GM19452 (cell line): ENCODE measurements around the gene SYNE4.
"Not testable (repeated sequence)": the region's sequence is repeated elsewhere in the genome, so short reads cannot be mapped to it uniquely, and the experiment has no call there.

ENCODE experiments used
- ATAC-seq: cut with Tn5 transposase; IDR thresholded peaks from one replicate; pipeline ENCODE4 v1.9.1; 2021; ENCODE audit not compliant: unreplicated experiment

The SYNE4 gene

GRCh38 chr19:36008336-36008978, at the start of gene SYNE4:
TSS of gene SYNE4 (minus strand) at chr19:36008813. CDS start at chr19:36008681, 132 bp downstream.
- ATAC-seq = no peak

GRCh38 chr19:36054733-36055686, 46.4 kb upstream of the SYNE4 start, which contains the start of gene WDR62:
TSS of gene WDR62 (plus strand) at chr19:36054897. CDS start at chr19:36054972, 75 bp downstream.
- ATAC-seq = peak; percentile 69

DNA sequence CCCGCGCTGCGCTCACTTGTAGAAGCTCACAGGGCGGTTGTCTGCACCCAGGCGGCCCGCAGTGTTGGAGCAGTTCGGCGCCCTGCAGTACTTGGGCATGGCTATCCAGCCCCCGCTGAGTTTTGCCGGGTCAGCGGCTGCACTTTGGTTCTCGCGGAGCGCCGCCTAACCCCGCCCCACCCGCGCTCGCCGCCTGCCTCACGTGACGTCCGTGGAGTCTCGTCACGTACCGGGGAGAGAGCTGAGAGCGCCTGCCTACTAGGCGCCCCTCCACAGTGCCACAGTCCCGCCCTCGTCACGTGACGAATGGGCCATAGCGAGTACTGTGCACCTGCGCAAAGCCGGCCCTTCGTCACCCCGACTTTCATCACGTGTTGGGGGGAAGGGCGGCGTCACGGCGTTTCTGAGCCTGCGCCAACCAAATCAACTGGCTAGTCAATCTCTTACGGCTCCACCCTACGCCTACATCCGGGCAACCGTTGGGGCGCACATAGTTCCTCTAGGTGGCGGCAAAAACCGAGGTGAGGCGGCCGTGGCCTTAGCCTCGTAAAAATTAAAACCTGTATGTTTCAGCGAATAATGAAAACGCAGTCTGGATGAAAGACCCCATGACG, 45.6 kb upstream of the SYNE4 start, which contains the start of gene THAP8:
Gene THAP8, minus strand, starts transcription at position 167 of the 614 bp plus-strand sequence. Its CDS starts 68 bp downstream, at position 99.
- peak; percentile 83 for ATAC-seq

DNA sequence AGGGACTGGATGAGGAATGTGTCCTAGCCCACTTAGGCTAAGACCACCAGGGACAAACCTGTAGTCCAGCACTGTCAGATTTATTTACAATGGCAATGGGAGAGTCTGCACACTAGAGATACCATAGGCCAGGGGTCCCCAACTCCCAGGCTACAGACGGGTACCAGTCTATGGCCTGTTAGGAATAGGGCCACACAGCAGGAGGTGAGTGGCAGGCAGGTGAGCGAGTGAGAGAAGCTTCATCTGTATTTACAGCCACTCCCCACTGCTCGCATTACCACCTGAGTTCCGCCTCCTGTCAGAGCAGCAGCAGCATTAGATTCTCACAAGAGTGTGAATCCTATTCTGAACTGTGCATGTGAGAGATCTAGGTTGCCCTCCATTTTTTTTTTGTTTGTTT, 43.0 kb upstream of the SYNE4 start:
- no peak for ATAC-seq

DNA sequence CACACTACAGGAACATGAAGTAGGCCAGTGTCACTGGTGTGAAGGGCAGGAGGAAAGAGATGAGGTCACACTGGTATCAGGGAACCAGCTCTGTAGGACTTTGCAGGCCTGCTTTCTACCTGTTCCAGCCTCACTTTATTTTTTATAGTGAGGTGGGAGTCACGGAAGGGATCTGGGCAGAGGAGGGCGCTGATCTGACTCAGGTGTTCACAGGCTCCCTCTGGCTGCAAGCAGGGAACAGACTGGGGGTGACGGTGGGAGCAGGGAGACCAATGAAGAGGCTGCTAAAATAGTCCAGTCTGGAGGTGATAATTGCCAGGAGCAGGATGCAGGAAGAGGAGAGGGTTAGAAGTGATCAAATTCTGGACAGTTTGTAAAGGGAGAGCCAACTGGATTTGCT, 42.6 kb upstream of the SYNE4 start:
- no peak for ATAC-seq

DNA sequence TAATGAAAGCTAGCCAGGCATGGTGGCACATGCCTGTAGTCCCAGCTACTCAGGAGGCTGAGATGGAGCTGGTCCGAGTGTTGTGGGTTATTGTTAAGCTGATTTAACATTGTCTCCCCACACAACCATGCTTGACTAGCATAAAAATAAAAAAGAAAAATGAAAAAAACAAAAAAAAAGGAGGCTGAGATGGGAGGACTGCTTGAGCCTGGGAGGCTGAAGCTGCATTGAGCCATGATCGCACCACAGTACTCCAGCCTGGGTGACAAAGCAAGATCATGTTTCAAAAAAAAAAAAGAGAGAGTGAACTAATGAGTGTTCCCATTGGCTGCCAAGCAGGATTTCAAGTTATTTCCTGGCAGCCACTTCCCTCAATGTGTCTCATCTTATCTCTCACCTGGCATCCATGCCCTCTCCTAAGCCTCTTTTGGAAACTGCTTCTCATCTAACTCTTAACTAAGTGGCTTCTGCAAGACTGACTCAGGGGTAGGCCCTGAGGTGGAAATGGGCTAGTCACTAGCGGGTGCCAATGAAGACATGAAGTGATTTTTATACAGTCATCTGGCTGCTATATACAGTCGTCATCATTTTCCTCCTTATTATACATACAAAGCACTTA, 40.6 kb upstream of the SYNE4 start:
- no peak for ATAC-seq

- ATAC-seq = no peak
These were observed 39.2 kb upstream of the SYNE4 start for GRCh38 chr19:36047835-36048234.

- ATAC-seq = no peak
These were observed 37.9 kb upstream of the SYNE4 start for GRCh38 chr19:36046443-36047050.

GRCh38 chr19:36043952-36044351, 35.3 kb upstream of the SYNE4 start:
- no peak for ATAC-seq

DNA sequence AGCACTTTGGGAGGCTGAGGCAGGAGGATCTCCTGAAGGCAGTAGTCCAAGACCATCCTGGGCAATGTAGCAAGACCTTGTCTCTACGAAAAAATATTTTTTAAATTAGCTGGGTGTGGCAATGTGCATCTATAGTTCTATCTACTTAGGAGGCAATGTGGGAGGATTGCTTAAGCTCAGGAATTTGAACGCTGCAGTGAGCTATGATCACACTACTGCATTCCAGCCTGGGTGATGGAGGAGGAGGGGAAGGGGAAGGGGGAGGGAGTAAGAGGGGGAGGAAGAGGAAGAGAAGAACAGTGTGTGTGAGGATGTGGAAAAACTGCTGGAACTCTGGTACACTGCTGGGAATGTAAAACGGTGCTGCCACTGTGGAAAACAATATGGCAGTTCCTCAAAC, 33.2 kb upstream of the SYNE4 start:
- no peak for ATAC-seq

GRCh38 chr19:36041092-36041491, 32.5 kb upstream of the SYNE4 start:
- ATAC-seq = not testable (repeated sequence)

DNA sequence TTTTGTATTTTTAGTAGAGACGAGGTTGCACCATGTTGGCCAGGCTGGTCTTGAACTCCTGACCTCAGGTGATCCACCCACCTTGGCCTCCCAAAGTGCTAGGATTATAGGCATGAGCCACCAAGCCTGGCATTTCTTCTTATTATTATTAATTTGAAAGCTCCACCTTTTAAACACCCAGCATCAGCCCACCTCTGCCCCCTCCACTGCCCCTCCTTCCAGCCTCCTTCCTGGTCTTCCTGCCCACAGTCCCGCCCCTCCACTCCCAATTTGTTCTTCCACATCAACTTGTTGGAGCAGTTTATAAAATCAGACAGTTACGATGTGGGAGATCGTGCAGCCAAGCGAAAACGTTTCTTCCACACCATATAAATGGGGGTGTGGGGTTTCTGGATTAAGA, 31.9 kb upstream of the SYNE4 start:
- no peak for ATAC-seq

DNA sequence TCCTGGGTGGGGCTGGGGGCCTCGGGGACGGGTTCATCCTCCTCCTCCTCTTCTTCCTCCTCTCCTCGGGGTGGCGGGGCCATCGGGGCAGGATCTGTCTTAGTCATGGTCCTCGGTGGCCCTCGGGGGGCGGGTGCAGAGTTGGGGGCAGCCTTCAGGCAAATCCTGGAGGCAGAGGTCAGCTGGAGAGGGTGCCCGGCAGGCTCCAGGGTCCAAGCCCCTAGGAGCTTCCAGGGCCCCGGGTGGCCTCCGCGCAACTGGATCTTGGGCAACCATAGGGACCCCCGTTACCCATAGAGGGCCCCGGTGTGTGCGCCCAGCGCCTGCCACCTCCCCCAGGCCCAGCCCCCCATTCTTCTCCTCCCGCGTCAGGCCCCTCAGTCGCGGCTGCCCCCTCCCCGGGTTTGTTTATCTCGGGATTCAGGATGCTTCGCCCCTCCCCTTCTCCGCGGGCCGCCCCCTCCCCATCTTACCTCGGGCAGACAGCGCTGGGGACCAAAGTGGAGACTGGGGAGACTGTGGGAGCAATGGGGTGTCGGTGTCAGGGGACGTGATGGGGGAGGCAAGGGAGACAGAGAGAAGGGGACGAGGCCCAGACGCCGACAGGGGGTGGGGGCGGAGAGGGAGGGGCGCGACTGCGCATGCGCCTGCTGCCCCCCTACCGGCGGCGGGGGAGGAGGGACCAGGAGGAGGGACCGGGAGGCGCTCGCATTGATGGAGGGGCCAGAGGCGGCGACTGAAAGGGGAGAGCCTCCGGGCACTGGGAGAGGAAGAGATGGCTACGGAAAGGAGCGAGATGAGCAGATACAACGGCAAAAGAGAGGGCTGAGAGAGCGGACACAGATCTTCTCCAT, 23.9 kb upstream of the SYNE4 start, which contains the start of gene CLIP3:
Gene CLIP3, minus strand, starts transcription at position 623 of the 854 bp plus-strand sequence. Its CDS starts 516 bp downstream, at position 107.
- ATAC-seq = no peak

DNA sequence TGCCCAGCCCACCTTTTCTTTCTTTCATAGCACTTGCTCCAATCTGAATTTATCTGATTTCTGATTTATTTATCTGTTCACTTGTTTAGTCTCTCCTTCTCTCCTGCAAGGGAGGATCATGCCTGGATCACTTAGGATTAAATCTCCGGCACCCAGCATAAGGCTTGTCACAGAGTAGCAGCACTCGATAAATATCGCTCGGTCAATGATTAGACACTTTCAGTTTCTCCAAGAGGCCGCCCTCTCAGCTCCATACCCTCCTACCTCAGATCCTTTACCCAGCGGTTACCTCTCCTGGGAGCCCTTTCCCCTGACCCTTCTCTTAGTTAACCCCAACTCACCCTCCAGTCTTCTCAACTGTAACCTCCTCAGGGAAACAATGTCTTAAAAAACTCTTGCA, 22.7 kb upstream of the SYNE4 start:
- ATAC-seq = no peak

DNA sequence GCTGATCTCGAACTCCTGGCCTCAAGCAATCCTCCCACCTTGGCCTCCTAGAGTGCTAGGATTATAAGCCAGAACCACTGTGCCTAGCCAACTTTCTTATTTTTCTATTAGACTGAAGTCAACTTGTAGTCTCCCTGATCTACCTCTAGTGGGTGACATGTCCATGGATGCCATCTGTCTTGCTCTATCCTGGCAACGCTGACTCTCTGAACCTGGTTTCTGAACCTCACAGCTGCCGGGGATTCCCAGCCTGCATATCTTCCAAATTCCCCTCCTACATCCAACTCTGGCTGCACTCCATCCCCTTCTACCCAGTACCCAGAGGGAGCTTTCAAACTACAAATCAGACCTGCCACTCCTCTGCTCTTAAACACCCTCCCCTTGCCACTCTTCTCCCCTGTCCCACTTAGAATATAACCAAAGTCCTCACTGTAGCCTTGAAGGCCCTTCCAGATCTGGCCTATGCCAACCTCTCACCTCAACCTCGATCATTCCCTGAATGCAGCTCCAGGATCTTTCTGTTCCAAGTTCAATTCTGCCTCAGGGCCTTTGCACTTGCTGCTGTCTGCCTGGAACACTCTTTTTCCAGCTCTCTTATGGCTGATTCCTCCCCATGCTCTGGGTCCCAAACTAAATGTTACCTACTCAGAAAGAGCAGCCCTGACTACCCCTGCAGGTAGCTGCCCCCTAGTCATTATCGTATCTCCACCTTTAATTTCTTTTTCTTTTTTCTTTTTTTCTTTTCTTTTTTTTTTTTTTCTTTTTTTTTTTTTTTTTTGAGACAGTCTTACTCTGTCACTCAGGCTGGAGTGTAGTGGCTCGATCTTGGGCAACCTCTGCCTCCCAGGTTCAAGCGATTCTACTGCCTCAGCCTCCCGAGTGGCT, 21.9 kb upstream of the SYNE4 start:
- no peak for ATAC-seq

DNA sequence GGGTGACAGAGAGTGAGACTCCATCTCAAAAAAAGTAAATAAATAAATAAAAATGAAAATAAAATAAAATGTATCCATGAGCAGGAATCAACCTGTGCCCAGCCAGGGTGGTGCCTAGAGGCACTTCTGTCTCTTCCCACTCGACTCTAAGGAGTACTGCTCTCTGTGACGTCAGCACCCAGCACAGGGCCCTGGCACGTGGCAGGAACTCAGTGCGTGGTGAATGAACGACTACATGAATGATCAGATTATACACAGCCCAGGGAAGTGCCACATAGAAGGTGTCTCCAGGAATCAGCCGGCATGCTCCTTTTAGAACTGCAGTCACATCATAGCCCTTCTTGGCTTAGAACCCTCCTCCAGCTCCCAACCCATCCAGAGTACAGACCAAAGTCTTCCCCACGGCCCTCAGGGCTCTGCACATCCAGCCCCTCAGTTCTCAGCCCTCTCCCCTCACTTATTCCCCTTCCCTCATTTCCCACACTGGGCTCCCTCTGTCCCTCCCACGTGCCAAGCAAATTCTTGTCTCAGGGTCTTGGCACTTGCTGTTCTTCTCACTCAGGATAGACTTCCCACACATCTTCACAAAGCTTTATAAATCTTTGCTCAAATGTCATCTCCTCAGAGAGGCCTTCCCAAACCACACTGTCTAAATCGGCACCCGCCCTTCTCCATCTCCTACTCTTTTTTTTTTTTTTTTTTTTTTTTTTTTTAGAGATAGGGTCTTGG, 19.9 kb upstream of the SYNE4 start:
- no peak for ATAC-seq

DNA sequence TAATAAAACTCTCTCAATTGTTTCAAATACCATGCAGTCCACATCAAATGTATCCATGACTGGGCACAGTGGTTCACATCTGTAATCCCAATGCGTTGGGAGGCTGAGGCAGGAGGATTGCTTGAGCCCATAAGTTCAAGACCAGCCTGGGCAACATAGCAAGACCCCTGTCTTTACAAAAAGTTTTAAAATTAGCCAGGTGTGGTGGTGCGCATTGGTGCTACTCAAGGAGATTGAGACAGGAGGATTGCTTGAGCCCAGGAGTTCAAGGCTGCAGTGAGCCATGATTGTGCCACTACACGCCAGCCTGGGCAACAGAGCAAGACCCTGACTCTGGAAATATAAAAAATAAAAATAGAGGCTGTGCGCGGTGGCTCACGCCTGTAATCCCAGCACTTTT, 19.1 kb upstream of the SYNE4 start:
- ATAC-seq = no peak
